Activated naive CD4-positive, alpha-beta T cell treated with Interleukin-2 at 50 U/mL for 16 hours (primary cell): ENCODE results near the gene DIDO1.
A peak's percentile ranks its signal among the peaks of the same experiment; 100 is the strongest.
"Not testable (repeated sequence)": the region's sequence is repeated elsewhere in the genome, so short reads cannot be mapped to it uniquely, and the experiment has no call there.

ENCODE experiments used
- DNase-seq: peaks from one replicate; pipeline ENCODE4 v3.0.0-alpha.2; 2020

The DIDO1 gene

DNA sequence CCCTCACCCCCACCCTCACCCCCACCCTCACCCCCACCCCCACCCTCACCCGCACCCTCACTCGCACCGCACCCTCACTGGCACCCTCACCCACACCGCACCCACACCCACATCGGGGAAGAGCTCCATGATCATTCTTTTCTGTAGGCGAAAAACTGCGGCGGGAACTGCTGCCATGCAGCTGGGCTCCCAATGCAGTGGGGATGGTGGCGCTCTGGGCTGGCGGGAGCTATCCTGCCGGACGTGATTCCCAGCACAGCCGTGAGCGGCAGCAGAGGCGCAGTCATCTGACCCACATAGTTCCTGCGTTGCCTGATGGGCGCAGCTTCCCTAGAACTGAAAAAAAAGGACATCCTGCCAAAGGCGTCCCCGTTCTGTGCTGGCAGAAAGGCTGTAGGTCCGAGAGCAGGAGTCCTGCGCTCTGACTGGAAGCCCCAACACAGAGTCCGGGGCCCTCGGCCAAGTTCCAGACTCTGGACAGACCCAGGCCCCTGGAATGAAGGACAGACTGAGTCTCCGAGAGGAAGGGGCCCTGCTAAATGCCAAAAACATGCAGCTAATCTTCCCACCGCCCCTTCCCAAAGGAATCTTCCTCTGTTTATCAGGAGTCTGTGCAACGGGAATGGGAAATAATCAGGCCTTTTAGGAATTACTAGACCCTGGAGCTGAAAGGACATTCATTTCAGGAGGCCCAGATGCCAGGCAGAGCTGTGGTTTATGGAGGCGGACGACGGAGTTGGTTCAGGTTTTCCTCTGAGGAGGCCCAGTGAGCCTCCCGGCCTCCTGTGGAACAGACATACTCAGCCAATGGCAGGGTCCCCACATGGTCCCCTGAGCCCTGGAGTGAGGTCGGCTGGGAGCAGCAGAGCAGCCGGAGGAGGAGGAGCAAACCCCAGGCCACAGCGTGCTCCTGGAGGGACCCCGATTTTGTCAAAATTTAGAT lies 50.6 kb downstream of the DIDO1 start:
- no peak for DNase-seq

DNA sequence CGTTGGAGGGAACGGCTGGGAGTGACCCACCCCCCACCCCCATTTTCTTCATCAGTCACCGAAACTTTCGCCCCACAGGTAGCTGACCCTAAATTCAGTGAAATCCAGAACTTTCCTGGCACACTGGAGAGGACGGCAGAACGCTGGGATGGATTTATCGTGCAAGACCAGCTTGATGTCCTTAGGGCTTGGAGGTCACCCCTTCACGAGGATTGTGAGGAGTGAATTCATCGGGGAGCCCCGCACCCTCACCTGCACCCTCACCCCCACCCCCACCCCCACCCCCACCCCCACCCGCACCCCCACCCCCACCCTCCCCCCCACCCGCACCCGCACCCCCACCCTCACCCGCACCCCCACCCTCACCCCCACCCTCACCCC lies 51.4 kb downstream of the DIDO1 start:
- DNase-seq, result no peak

DNA sequence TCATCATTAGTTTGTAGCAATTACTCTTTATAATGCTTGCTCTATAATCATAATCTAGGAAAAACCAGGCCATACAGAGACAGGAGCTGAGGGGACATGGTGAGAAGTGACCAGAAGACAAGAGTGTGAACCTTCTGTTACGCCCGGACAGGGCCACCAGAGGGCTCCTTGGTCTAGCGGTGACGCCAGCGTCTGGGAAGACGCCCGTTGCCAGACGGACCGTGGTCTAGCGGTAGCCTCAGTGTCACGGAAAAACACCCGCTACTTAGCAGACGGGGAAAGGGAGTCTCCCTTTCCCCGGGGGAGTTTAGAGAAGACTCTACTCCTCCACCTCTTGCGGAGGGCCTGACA lies 52.6 kb downstream of the DIDO1 start:
- DNase-seq, result peak; percentile 40

DNA sequence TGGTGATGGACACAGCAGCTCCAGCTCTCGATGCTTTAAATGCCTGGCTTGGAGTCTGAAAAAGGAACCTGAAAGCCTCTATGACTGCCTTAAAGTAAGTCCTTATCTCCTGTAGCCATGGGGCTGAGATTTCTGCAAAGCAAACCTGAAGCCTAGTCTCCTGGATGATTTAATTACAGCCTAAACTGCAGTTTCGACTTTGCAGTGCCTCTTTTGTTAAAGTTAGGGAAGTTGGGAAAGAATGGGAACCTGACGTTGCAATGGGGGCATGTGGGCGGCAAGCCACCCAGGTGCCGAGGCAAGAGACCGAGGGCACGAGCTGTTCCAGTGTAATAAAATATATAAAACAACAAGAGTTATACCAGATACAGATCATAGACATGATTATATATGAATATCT lies 53.0 kb downstream of the DIDO1 start:
- no peak for DNase-seq

DNA sequence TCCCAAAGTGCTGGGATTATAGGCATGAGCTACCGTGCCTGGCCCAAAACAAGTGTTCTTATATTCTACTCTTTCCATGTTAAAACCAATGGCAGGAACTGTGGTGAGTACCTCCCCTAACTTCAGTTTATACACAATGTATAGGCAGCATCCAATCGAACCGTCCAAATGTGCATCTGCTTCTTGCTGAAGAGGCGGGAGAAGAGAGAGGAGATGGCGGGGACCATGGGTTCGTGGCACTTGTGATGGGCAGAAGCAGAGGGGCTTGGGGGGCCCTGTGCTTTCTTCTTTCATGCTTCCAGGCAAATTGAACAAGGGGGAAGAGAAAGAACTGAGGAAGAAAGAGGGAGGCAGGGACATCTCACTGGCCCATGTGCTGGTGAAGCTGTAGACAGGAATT lies 53.4 kb downstream of the DIDO1 start:
- no peak for DNase-seq

DNA sequence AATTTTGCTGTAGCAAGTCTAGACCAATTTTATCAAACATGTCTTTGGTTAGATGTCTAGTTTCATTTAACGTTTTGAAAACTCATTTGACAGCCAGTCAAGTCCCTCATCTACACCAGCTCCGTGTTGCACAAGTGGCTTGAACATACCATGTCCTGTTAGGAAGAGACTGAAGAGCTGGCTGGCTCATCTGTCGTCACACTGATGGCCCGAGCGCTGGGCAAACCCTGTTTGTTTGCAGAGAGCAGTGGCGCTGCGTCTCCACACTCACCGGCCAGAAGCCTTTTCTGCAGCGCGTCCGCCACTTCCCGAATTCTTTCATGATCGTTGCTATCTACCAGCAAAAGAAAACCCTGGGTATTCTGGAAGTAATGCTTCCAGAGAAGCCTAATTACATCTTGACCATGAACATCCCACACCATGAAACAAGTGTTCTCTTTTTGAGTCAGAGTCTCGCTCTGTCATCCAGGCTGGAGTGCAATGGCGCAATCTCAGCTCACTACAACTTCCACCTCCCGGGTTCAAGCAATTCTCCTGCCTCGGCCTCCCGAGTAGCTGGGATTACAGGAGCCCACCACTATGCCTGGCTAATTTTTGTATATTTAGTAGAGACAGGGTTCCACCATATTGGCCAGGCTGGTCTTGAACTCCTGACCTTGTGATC lies 54.0 kb downstream of the DIDO1 start:
- no peak for DNase-seq

DNA sequence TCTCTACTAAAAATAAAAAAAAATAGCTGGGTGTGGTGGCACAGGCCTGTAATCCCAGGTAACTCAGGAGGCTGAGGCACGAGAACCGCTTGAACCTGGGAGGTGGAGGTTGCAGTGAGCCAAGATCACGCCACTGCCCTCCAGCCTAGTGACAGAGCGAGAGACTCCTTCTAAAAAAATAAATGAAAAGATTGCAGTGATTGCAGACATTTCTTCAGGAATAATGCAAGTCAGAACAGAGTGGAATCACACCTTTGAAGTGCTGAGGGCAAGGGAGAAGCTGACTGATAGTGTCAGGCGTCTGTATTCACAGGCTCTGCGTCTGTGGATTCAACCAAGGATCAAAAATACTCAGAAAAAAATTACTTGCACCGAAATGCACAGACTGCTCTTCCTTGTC lies 62.1 kb downstream of the DIDO1 start:
- DNase-seq, result no peak

DNA sequence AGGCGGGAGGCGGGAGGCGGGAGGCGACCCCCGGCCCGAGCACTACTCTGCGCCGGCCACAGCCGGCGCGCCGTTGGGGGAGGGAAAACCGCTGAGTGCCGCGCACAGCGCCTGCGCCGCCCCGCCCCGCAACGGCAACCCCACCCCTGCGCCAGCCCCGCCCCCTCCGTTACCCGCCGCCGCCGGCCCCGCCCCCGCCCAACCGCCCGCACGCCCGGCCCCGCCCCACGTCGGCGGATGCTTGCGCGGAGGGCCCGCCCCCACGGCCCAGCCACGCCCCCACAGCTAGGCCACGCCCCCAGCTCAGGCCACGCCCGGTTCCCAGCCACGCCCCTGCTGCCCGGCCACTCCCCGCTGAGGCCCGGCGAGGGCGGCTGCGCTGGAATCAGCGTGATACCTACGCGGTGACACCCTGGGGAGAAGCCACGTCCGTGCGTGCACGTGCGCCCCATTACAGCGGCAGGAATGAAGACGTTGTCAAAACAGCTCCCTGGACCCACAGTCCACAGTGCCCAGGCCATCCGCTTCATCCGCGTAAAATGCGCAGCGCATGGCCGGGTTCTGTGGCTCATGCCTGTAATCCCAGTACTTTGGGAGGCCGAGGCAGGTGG lies 64.5 kb downstream of the DIDO1 start, which contains the start of gene TCFL5:
TSS of gene TCFL5 (minus strand) at position 97 of the 611 bp plus-strand sequence. CDS start 152 bp downstream, outside the sequence.
- peak; percentile 89 for DNase-seq

DNA sequence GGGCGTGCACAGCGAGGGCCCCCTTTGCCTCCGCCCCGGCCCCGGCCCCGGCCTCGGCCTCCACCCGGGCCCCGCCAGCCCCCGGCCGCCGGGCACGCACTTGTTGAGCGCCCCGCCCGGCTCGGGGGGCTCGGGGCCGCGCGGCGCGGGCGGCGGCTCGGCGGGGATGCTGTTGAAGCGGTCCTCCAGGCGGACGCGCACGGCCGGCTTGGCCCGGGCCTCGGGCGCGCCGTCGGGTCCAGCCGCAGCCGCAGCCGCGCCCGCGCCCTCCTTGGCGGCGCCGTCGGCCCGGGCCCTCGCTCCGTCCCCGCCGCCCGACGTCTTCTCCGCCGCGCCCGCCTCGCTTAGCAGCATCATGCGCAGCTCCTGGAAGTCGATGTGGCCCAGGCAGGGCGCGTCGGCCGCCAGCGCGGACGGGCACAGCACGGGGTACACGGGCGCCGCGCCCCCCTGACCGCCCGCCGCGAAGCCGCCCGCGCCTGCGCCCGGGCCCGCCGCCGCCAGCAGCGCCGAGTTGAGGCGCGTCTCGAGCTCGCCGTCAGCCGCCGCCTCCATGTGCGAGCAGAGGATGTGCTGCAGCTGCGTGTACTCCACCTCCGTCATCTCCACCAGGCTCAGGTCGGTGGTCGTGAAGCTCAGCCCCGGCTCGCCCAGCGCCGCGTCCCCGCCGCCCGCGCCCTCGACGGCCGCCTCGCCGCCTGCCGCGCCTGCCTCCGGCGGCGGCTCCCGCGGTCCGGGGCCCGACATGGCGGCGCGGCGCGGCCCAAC lies 65.2 kb downstream of the DIDO1 start:
- DNase-seq, result peak; percentile 46

DNA sequence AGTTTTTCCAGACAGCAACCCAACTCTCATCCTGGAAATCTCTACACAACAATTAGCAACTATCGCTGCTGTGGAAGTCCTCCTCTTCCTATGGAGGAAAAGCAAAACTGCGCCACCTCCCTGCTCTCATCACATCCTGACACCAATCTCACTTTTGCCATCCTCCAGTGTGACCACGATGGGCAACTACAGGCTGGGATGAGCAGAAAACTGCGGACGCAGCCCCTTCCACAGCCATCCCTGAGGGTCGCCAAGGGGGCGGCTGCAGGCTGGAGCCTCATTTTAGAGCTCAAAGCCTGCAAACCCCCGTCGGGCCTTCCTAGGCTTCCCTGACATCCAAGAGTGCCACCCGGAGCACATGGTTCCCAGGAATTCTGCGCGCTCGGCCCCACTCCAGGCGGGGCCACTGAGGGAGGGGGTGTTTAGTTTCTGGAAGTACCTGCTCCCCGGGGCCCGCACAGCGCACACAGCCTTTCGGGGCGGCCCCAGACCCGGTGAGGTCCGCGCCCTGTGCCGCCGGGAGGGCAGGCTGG lies 65.8 kb downstream of the DIDO1 start:
- DNase-seq, result no peak

DNA sequence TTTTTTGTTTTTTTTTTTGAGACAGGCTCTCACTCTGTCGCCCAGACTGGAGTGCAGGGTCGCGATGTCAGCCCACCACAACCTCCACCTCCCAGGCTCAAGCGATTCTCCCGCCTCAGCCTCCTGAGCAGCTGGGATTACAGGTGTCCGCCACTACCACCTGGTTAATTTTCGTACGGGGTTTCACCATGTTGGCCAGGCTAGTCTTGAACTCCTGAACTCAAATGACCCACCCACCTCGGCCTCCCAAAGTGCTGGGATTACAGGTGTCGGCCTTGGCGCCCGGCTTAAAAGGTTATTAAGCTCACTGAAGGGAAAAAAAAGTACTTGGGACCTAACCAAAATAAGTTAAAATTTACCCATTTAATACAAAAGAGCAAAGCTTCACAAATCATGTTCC lies 66.6 kb downstream of the DIDO1 start:
- DNase-seq, result no peak

DNA sequence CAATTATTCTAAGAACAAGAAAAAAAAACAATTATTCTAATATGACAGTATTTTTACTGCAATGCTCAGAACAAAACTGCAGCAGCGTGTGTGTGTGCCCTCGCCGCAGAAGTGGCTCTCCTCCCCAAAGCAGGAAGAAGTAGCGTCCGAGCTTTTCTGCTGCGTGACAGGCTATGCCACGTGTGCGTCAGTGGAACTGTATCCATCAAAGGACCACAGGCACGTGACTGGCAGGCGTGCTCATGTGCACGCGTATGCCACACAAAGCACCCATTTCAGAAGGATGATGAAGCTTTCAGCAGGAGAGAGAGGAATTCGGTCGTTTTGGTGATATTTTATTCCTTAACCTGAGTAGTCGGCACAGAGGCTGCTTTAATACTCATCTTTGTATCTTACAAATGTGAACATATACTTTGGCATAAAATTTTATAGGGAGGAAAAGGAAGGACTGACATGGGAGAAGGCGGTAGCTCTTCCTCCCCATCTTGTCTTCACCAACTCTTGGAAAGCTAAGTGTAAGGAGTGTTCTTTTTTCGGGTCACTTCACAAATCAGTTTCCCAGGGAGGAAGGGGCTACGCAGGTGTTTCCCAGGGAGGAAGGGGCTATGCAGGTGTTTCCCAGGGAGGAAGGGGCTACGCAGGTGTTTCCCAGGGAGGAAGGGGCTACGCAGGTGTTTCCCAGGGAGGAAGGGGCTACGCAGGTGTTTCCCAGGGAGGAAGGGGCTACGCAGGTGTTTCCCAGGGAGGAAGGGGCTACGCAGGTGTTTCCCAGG lies 68.1 kb downstream of the DIDO1 start:
- DNase-seq, result no peak

DNA sequence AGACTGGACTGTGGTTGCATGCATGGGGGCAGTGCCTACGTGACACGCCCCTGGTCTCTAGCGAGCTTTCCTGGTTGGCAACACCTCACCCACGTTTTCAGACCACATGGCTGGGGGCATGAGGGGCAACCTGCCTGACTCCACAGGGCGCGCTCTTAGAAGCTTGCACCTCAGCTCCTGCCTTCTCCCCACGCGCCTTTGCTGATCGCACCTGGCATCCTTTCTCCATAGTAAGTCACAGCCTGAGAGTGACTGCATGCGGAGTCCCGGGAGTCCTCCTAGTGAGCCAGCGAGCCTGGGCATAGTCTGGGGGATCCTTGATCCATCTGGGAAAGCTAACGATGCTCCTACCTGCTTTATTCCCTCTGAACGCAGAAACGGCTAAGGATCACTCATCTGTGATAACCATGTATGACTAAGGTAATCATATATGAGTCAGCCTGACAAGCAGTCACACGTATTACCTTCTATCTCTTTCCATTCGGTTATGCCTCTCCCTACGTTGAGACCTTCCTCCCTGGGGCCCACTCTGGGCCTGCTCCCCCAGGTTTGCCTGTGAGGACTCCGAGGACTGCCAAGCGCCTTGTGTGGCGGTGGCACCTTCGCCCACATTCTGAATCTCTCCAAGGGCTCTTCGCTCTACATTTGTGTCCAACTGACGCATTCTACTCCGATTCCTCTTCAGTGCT lies 69.2 kb downstream of the DIDO1 start:
- DNase-seq, result no peak

DNA sequence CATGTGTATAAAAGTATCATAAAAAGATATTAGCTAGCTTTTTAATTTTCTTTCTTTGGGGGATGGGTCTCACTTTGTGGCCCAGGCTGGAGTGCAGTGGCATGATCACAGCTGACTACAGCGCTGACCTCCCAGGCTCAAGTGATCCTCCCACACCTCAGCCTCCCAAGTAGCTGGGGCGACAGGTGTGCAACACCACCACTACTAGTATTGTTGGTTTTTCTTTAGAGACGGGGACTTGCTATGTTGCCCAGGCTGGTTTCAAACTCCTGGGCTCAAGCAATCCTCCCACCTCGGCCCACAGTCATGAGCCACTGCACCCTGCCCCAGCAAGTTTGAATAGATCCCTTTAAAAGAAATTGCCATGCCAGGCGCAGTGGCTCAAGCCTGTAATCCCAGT lies 71.2 kb downstream of the DIDO1 start:
- DNase-seq, result no peak

DNA sequence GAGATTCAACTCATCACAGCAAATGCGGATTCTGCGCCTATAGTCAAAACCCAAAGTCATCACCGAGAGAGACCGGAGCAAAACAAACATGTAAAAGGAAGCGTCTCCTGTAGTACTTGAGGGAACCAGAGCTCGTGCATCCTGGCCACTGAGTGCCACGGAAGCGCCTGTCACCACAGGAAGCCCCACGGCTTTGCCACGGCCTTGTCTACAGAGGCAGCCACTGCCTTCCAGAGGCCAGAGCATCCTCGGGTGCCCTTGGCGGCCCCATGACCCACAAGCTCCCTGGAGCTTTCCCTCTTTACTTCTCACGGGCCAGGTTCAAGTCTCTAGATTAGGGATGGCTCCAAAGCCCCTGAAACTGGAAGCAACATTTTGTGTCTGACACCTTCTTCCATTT lies 72.2 kb downstream of the DIDO1 start:
- DNase-seq, result no peak

DNA sequence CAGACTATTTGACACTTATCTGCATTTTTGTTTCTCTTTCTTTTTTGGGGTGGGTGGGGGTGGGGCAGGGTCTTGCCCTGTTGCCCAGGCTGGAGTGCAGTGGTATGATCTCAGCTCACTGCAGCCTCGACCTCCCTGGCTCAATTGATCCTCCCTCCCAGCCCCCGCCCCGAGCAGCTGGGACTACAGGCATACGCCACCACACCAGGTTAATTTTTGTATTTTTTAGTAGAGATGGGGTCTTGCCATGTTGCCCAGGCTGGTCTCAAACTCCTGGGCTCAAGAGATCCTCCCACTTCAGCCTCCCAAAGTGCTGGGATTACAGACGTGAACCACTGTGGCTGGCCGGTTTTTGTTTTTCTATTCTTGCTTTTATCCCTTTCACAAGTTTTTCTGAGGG lies 73.0 kb downstream of the DIDO1 start:
- DNase-seq, result not testable (repeated sequence)

DNA sequence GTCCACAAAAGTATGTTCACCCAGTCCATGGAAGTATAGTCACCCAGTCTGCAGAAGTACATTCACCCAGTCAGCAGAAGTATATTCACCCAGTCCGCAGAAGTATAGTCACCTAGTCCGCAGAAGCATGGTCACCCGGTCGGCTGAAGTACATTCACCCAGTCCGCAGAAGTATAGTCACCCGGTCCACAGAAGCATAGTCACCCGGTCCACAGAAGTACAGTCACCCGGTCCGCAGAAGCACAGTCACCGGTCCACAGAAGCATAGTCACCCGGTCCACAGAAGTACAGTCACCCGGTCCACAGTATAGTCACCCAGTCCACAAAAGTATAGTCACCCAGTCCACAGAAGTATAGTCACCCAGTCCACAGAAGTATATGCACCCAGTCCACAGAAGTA lies 73.5 kb downstream of the DIDO1 start:
- no peak for DNase-seq

DNA sequence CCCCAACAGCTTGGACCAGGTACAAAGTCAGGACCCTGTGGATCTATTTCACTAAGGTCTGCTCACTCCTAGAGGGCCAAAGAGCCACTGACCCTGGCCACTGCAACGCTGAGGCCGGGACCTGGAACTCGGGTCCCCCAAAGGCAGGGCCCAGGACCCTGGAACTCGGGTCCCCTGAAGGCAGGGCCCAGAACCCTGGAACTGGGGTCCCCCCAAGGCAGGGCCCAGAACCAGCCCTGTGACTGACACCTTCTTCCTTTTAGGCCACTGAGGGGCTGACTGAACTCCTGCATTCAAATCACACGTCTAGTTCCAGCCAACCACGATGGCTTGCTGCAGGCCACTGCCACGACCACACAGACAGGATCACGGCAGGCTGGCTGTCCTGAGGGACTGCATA lies 74.1 kb downstream of the DIDO1 start:
- no peak for DNase-seq

DNA sequence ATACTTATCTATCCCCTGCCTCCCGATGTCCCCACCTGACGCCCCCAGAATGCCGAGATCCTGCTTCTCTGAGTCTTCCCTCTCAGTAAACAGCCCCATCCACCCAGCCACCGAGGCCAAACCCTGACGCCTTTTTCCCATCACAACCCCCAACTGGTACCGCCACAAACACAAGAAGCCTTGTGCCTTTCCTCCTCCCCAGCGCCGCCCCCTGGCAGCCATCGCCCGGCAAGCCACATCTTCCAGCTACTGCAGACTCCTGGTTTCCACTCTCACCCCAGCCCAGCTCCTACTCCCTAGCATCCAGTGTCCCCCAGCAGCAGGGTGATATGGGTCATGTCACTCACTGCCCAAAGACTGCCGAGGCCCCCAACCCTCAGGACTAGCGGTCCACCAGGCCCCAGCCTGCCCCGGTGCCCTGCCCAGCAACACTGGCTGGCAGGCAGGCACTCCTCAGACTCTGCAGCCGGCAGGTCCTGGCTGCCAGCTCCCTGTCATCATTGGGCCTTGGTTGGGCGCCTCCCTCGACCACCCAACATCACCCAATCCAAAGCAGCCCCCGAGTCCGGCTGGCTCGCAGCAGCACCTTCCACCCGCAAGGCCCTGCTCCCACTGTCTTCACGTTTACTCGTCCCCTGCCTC lies 75.9 kb downstream of the DIDO1 start:
- no peak for DNase-seq

DNA sequence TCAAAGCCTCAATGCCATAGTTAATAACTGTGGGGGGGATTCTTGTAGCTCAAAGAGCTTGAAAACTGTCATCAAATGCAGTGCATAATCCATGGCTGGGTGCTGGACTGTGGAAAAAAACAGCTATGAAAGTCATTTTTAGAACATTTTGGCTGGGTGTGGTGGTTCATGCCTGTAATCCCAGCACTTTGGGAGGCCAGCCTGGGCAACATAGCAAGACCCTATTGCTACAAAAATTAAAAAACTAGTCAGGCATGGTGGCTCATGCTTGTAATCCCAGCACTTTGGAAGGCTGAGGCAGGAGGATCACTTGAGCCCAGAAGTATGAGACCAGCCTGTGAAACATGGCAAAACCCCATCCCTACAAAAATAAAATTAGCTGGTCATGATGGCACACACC lies 76.9 kb downstream of the DIDO1 start:
- no peak for DNase-seq

DNA sequence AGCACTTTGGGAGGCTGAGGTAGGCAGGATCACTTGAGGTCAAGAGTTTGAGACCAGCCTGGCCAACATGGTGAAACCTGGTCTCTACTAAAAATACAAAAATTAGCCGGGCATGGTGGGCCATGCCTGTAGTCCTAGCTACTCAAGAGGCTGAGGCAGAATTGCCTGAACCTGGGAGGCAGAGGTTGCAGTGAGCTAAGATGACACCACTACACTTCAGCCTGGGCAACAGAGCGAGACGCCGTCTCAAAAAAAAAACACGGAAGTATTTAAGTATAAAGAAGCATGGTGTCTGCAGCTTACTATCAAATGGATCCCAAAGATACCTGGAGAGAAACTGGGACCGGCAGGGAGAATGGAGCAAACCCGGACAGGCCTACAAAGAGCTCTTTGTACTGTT lies 77.4 kb downstream of the DIDO1 start:
- DNase-seq, result not testable (repeated sequence)
